GM12878 (cell line): Measurements from ENCODE around the gene C17orf113. TPM values are rescaled to one million over a fixed set of nuclear protein-coding genes. Genes with fewer than 3 reads are reported as not detected.

ENCODE experiments used
- ATAC-seq: fragments of 200-7000 bp; cut with Tn5 transposase; 3 replicates; pipeline ENCODE4 v1.9.1; 2020; ENCODE audit warnings: mild to moderate bottlenecking, moderate library complexity
- BruUV-seq: library from RNA; stranded (reverse); fragments of 400-500 nt; replicated peaks from 2 replicates; lab custom pipeline; 2021; lab: Mats Ljungman, UMichigan
- CTCF ChIA-PET: fragments of 300-600 bp; sonication (Branson Sonifier 250); formaldehyde crosslinking; extraction: SDS; loops from one replicate; lab custom pipeline; 2021; ENCODE audit warnings: inconsistent platforms; lab: Yijun Ruan, JAX
- POLR2A ChIA-PET: fragments of 350-600 bp; formaldehyde crosslinking; extraction: SDS; loops from one replicate; lab custom pipeline; 2021; ENCODE audit warnings: inconsistent platforms; lab: Charles Lee
- RAD21 ChIA-PET: fragments of 300-600 bp; sonication (Branson Sonifier 250); formaldehyde crosslinking; loops from one replicate; lab custom pipeline; 2023; ENCODE audit warnings: antibody characterized with exemption; ENCODE audit not compliant: unreplicated experiment; lab: Charles Lee
- SMC1A ChIA-PET: fragments of 300-600 bp; sonication (Branson Sonifier 250); formaldehyde crosslinking; loops from one replicate; lab custom pipeline; 2023; ENCODE audit not compliant: unreplicated experiment, uncharacterized antibody; lab: Charles Lee
- DNase-seq: peaks from one replicate; pipeline ENCODE4 v3.0.0-alpha.2; 2011; ENCODE audit warnings: low read depth, low spot score
- FAIRE-seq: peaks from 3 replicates; lab custom pipeline; 2011; peaks lifted over from hg19 to GRCh38; lab: Jason Lieb, UNC
- H2AFZ ChIP-seq: 2 replicates; pipeline ENCODE4 v1.6.0; 2011; ENCODE audit warnings: low read depth, low read length, control low read depth; ENCODE audit not compliant: control insufficient read depth
- H3K27ac ChIP-seq: 2 replicates; pipeline ENCODE4 v1.5.1; 2011; ENCODE audit warnings: control low read depth; ENCODE audit not compliant: control insufficient read depth, insufficient read depth
- H3K27me3 ChIP-seq, 2 experiments: replicated peaks in 1 of 2; 2 replicates each; pipeline versions ENCODE4 v1.6.0 to v1.6.1; 2011; ENCODE audit warnings: low read length in 1 of 2; ENCODE audit not compliant: control insufficient read depth in 2 of 2, insufficient read depth in 2 of 2
- H3K36me3 ChIP-seq, 2 experiments: 2 replicates each; pipeline ENCODE4 v1.5.1; 2011; ENCODE audit warnings: low read length in 1 of 2; ENCODE audit not compliant: control insufficient read depth in 2 of 2, insufficient read depth in 2 of 2
- H3K4me1 ChIP-seq: 2 replicates; pipeline ENCODE4 v1.6.1; 2011; ENCODE audit warnings: mild to moderate bottlenecking, low read length, moderate library complexity, mixed read lengths; ENCODE audit not compliant: control insufficient read depth, insufficient read depth
- H3K4me2 ChIP-seq: 2 replicates; pipeline ENCODE4 v1.6.0; 2011; ENCODE audit warnings: control low read depth; ENCODE audit not compliant: control insufficient read depth, insufficient read depth
- H3K4me3 ChIP-seq: fragments of 200-600 bp; sonication (generic); 2 replicates; pipeline ENCODE4 v1.5.1; 2016
- H3K79me2 ChIP-seq: 2 replicates; pipeline ENCODE4 v1.6.0; 2011; ENCODE audit warnings: low read length; ENCODE audit not compliant: control insufficient read depth, insufficient read depth
- H3K9ac ChIP-seq: 2 replicates; pipeline ENCODE4 v1.8.0; 2011; ENCODE audit warnings: low read length, control low read depth, mixed read lengths; ENCODE audit not compliant: control insufficient read depth, insufficient read depth
- H3K9me3 ChIP-seq: replicated peaks from 3 replicates; pipeline ENCODE4 v1.5.1; 2011; ENCODE audit warnings: mild to moderate bottlenecking, low read length; ENCODE audit not compliant: control insufficient read depth, insufficient read depth
- H4K20me1 ChIP-seq: 2 replicates; pipeline ENCODE4 v1.6.0; 2011; ENCODE audit not compliant: control insufficient read depth, insufficient read depth
- DPF2 ChIP-seq: fragments of 450-650 bp; IDR thresholded peaks from 2 replicates; pipeline ENCODE4 v1.6.1; 2017; ENCODE audit warnings: mild to moderate bottlenecking
- IKZF1 ChIP-seq: fragments of 450-650 bp; conservative IDR thresholded peaks from 2 replicates; pipeline ENCODE4 v1.6.1; 2017; ENCODE audit warnings: antibody characterized with exemption, mild to moderate bottlenecking
- IKZF2 ChIP-seq, 2 experiments: fragments of 450-650 bp; IDR thresholded peaks; 2 replicates each; pipeline ENCODE4 v1.6.1; 2017; ENCODE audit warnings: mild to moderate bottlenecking in 2 of 2, moderate library complexity in 2 of 2
- MTA3 ChIP-seq: IDR thresholded peaks from 2 replicates; pipeline ENCODE4 v1.6.1; 2012; ENCODE audit warnings: low read length, inconsistent platforms, borderline replicate concordance
- NBN ChIP-seq: fragments of 450-650 bp; IDR thresholded peaks from 2 replicates; pipeline ENCODE4 v1.6.1; 2016
- NRF1 ChIP-seq: conservative IDR thresholded peaks from 2 replicates; pipeline ENCODE4 v1.6.1; 2011; ENCODE audit warnings: mild to moderate bottlenecking, low read depth, low read length, improper control_type of control experiment
- RBBP5 ChIP-seq: fragments of 200-600 bp; sonication (generic); conservative IDR thresholded peaks from 2 replicates; pipeline ENCODE4 v1.6.1; 2016
- WGBS: methylation state at CpG from one replicate; pipeline ENCODE4 v1.1.6; 2016; ENCODE audit warnings: low lambda C conversion rate; ENCODE audit not compliant: insufficient replicate concordance, insufficient coverage; ENCODE audit errors: missing lambda C conversion rate; 5-methylcytosine and 5-hydroxymethylcytosine counted together
- in situ Hi-C: fragments of 300-500 bp; cut with MboI; formaldehyde crosslinking; loops from 9 replicates; pipeline ENCODE4 v1.14.3; 2018; ENCODE audit warnings: mixed read lengths
- intact Hi-C: fragments of 100-400 bp; cut with micrococcal nuclease; formaldehyde crosslinking; loops from one replicate; pipeline ENCODE4 v1.14.2; 2022; ENCODE audit not compliant: unreplicated experiment
- polyA plus RNA-seq, 11 experiments: library from polyadenylated mRNA; depleted of rRNA in 4 of 11; unstranded in 6 of 11; stranded (reverse) in 5 of 11; fragments of >200 nt; fragmentation: Nextera tagmentation in 4 of 11; fragmentation: Illumina TruSeq in 1 of 11; extraction: Ambion mirVana in 4 of 11; extraction: Trizol in 1 of 11; gene quantifications; 1 replicate in 1 of 11; 2 replicates in 10 of 11; pipeline versions ENCODE4 v1.2.1 to v1.2.3, GENCODE V29; 2011 to 2016; ENCODE audit warnings: inconsistent platforms in 2 of 11, missing spikeins in 2 of 11, low read depth in 1 of 11
- total RNA-seq, 4 experiments: library from RNA; depleted of rRNA in 3 of 4; stranded (reverse); fragments of >200 nt in 3 of 4; fragmentation: Illumina TruSeq in 1 of 4; extraction: Trizol in 1 of 4; gene quantifications; 2 replicates each; pipeline versions ENCODE4 v1.2.1 to v1.2.3, GENCODE V29; 2013 to 2021
- TF ChIP-seq, protein P1 (sequence below): fragments of 450-650 bp; formaldehyde crosslinking; IDR thresholded peaks from 2 replicates; pipeline ENCODE4 v1.5.0; 2022; ENCODE audit warnings: mild to moderate bottlenecking, missing genetic modification characterization

The C17orf113 gene
- total and polyA plus RNA-seq, 10 of the 15 experiments (the other 5 are each of a cell fraction or from before 2014, with no cell fraction given) = 0.03 to 0.17 (median 0.08) TPM; not detected in 3

DNA sequence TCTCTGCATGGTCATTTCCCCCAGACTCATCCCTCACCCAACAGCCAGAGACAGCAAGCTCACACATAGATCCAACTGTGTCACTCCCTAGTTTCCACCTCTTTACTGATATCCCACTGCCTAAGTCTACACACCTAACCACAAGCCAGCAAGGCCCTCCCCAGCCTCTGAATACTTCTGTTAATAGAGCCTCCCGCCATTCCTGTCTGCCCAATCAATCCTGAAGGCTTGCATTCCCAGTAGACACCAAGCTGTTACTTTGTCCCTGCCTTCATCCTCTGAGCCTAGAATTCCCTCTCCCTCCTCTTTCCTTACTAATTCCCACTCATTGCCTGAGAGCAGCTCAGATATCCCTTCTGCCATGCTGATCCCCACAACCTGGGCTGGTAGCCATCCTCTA, 4.7 kb downstream of the C17orf113 start:
- FAIRE-seq = no peak
- no peak for ATAC-seq
- TF ChIP-seq NBN (no peak), DPF2 (no peak), RBBP5 (no peak), IKZF1 (no peak), NRF1 (no peak), MTA3 (no peak), IKZF2 (IDR thresholded peaks at IDR 0.05) (no peak)
- TF ChIP-seq, protein P1, sequence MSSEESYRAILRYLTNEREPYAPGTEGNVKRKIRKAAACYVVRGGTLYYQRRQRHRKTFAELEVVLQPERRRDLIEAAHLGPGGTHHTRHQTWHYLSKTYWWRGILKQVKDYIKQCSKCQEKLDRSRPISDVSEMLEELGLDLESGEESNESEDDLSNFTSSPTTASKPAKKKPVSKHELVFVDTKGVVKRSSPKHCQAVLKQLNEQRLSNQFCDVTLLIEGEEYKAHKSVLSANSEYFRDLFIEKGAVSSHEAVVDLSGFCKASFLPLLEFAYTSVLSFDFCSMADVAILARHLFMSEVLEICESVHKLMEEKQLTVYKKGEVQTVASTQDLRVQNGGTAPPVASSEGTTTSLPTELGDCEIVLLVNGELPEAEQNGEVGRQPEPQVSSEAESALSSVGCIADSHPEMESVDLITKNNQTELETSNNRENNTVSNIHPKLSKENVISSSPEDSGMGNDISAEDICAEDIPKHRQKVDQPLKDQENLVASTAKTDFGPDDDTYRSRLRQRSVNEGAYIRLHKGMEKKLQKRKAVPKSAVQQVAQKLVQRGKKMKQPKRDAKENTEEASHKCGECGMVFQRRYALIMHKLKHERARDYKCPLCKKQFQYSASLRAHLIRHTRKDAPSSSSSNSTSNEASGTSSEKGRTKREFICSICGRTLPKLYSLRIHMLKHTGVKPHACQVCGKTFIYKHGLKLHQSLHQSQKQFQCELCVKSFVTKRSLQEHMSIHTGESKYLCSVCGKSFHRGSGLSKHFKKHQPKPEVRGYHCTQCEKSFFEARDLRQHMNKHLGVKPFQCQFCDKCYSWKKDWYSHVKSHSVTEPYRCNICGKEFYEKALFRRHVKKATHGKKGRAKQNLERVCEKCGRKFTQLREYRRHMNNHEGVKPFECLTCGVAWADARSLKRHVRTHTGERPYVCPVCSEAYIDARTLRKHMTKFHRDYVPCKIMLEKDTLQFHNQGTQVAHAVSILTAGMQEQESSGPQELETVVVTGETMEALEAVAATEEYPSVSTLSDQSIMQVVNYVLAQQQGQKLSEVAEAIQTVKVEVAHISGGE (CRISPR knock-in tag) = no peak
- CTCF ChIA-PET = interaction anchor here (0.6 to 1.6 kb wide), 4 partner anchors 20 to 277 kb away, joined by 3 to 5 read pairs (median 4); no protein-coding TSS in a partner anchor
- in situ Hi-C loops (no loop called here), intact Hi-C loops (no loop called here)
- H3K27me3 ChIP-seq = peaks cover 0 to 3% of the 10 kb centered on the region in 2 experiments; a peak in 2 of 4 replicates
- no peak for DNase-seq
- RAD21 ChIA-PET = no interaction called here
- 25% methylated on average over 1 of the region's 1 CpG for WGBS
- H3K9ac ChIP-seq = no peak overlapping the region
- SMC1A ChIA-PET = interaction anchor here (1.7 kb wide), 1 partner anchor 10 kb away, joined by 4 read pairs; no protein-coding TSS in a partner anchor
- no peaks in the 10 kb centered on the region for H3K36me3 ChIP-seq
- no peak overlapping the region for H2AFZ ChIP-seq
- H3K4me1 ChIP-seq = no peaks in the 10 kb centered on the region
- H3K4me2 ChIP-seq = no peak overlapping the region
- no peaks in the 10 kb centered on the region for H3K79me2 ChIP-seq
- POLR2A ChIA-PET = no interaction called here
- no peaks in the 10 kb centered on the region for H3K9me3 ChIP-seq
- H3K27ac ChIP-seq = no peak overlapping the region
- BruUV-seq = no TSS peak
- H3K4me3 ChIP-seq = no peak overlapping the region
- no peaks in the 10 kb centered on the region for H4K20me1 ChIP-seq
